HG02981 (cell line): ENCODE measurements around the gene AARS1.
"Not testable (repeated sequence)": the region's sequence is repeated elsewhere in the genome, so short reads cannot be mapped to it uniquely, and the experiment has no call there.

Experiments used
- ATAC-seq: cut with Tn5 transposase; IDR thresholded peaks from one replicate; pipeline ENCODE4 v1.9.1; 2021; ENCODE audit warnings: mild to moderate bottlenecking, moderate library complexity; ENCODE audit not compliant: unreplicated experiment

Gene AARS1

GRCh38 chr16:70276392-70276791, 12.9 kb downstream of the AARS1 start:
- no peak for ATAC-seq

DNA sequence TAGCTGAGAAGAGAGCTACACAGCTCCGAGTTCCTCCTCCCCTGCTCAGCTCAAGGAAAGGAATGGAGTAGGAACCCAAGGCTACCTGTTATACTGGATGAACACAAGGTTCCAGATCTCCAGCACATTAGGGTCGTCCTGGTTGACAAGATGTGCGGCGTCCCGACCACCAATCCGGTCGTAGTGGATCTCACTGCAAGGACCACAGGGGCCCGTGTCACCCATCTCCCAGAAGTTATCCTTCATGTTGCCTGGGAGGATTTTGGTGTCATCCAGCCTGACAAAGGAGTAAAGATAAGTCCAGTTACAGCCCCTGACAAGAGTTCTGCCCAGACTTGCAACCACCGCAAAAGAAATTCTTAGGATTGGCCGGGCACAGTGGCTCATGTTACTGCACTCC, 17.6 kb downstream of the AARS1 start:
- no peak for ATAC-seq

GRCh38 chr16:70270176-70270575, 19.1 kb downstream of the AARS1 start:
- no peak for ATAC-seq

GRCh38 chr16:70269471-70269870, 19.8 kb downstream of the AARS1 start:
- no peak for ATAC-seq

DNA sequence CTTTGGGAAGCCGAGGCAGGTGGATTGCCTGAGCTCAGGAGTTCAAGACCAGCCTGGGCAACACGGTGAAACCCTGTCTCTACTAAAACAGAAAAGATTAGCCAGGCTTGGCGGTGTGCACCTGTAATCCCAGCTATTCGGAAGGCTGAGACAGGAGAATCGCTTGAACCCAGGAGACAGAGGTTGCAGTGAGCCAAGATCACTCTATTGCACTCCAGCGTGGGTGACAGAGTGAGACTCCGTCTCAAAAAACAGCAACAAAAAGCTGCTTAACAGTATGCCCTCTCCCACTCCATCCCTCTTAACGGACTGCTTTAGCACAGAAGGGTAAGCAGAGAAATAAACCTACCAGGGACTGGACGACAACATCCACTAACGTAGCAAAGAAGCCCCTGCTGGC, 21.4 kb downstream of the AARS1 start:
- ATAC-seq, result not testable (repeated sequence)

DNA sequence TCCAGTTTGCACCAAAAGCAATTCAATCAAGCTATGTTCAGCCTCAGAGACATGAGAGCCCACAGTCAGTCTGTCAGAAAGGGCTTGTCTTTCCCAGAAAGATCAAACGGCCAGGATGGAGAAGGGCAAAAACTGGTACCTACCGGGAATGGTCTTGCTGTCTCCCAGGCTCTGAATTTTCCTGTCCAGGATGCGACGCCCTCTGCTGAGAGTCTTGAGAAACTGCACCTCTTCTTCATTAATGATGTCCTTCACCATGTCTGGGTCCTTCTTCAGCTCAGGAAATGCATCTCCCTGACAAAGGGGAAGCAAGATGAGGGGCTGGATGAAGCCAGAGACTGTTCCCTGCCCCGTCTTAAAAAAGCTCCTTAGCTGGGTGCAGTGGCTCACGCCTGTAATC, 21.8 kb downstream of the AARS1 start:
- no peak for ATAC-seq

DNA sequence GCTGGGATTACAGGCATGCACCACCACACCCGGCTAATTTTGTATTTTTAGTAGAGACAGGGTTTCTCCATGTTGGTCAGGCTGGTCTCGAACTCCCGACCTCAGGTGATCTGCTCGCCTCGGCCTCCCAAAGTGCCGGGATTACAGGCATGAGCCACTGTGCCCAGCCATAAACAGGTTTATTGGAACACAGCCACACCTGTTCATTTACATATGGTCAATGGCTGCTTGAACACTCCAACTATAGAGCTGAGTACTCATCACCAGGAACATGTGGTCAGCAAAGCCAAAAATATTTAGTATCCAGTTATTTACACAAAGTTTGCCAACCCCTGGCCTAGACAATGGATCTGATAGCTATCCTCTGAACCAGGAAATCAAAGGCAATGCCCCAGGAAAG, 29.4 kb downstream of the AARS1 start:
- not testable (repeated sequence) for ATAC-seq

DNA sequence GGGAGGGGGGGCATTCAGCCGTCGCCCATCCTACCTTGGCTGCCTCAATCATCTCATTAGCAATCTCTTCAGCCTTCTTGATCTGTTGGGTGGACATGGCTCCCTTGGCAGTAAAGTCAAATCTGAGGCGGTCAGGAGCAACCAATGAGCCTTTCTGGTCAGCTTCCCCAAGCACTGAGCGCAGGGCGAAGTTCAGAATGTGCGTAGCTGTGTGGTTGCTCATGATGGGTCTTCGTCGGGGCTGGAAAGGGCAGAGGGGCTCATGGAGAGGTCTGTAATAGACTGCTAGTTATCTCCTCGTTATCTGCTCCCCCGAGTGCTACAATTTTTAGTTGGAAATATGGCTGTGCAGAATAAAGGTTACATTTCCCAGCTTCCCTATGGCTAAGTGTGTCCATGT, 30.4 kb downstream of the AARS1 start:
- no peak for ATAC-seq

- no peak for ATAC-seq
These were observed 31.2 kb downstream of the AARS1 start for GRCh38 chr16:70258065-70258464.

DNA sequence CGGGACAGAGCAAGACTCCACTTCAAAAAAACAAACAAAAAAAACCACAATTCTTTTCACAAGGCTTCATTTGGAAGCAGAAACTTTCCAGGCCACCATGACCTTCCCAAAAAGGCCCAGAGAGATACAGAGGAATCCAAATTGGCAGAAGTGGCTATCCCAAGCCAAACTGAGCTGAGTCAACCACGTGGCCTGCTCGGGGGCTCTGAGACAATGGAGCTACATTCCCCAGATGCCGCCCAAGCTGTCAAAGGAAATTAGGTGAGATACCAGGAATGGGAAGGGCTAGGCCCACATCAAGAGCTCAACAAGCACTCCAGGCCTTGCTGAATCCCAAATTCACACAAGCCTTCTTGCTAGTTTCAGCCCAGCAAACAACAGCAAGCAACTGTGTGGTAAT, 31.9 kb downstream of the AARS1 start:
- no peak for ATAC-seq

DNA sequence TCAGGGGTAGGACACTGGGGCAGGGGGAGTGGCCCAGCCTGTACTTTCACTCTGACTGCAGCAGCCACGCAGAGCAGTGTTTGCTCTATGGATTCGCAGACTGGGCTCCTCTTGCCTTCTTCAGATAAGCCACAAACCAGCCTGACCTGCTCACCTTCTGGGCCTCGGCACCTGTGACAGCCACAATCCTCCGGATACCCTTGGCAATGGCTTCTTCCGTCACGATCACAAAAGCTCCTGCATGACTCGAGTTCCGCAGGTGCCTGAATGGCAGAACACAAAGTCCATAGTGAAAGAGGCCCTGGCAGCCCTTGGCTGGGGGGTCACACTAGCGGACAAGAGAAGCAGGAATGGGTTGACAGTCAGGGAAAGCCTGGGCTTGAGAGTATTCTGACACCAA, 33.7 kb downstream of the AARS1 start:
- ATAC-seq, result no peak

DNA sequence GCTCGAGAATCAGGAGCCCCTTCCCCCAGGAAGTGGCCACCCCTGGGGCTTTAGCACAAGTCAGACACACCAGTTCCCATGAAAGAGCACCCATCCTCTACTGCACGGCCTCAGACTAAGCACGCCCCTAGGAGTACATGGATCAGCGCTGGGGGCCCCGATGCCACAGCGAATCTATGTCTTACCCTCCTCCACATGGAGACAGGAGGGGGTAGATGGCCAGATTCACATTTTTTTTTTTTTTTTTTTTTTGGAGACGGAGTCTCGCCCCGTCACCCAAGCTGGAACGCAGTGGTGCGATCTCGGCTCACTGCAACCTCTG, 34.4 kb downstream of the AARS1 start:
- no peak for ATAC-seq

- no peak for ATAC-seq
These were observed 34.9 kb downstream of the AARS1 start for GRCh38 chr16:70254180-70254964.

GRCh38 chr16:70253291-70254106, 35.8 kb downstream of the AARS1 start:
- no peak for ATAC-seq

DNA sequence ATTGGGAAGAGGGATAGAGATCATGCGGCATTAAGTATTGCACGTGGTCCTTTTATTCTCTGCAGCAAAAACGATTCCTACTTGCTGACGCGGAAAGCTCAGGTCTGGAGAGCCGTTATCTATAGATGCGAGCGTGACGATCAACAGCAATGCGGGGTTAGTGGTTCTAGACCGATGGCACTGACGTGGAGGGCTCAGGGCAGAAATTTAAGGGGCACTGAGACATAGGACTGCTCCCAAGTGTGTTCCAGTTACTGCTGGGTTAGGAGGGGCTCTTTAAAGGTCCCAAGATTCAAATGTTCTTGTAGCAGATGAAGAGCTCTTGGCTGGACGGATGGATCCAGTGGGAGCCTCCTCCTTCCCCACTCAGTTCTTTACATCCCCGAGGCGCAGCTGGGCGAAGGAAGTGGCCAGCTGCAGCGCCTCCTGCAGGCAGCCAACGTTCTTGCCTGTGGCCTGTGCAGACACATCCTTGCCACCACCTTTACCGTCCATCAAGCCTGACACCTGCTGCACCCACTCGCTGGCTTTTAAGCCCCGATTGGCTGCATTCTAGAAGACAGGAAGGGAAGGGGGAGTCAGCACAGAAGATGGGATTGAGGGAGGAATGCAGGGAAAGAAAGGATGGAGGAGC, 36.8 kb downstream of the AARS1 start:
- no peak for ATAC-seq

DNA sequence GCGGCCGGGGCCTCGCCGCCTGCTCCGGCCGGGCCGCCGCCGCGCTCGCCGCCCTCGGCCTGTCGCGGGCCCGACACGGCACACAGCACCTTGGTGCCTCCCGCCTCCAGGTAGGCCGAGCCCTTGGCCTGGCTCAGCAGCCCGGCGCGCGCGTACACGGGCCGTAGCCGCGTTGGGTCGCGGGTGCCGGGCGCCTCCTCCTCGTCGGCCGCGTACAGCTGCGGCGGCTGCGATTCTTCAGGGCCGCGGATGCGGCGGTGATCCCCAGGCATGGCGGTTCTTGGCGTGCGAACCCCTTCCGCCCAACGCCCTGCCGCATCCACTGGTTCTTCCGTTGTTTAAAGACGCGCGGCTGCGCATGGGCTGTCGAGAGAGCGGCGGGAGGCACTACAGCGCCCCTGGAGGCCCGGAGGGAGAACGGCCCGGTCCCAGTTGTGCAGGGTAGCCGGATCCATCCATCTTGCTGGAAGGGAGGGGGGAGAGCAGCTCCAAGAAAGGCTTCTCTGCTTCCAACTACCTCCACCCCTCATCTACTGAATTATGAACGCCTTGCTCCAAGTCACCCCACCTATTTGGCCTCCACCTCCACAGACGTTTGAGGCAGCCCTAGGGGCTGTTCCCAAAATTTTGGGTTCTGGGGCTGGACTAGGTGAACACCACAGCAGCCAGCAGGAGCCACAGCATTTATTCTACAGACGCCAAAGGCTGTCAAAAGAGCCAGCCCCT, 37.5 kb downstream of the AARS1 start, which contains the start of gene EXOSC6:
TSS of gene EXOSC6 (minus strand) at position 312 of the 726 bp plus-strand sequence. CDS start at position 272, 40 bp downstream.
- peak; percentile 81 for ATAC-seq

DNA sequence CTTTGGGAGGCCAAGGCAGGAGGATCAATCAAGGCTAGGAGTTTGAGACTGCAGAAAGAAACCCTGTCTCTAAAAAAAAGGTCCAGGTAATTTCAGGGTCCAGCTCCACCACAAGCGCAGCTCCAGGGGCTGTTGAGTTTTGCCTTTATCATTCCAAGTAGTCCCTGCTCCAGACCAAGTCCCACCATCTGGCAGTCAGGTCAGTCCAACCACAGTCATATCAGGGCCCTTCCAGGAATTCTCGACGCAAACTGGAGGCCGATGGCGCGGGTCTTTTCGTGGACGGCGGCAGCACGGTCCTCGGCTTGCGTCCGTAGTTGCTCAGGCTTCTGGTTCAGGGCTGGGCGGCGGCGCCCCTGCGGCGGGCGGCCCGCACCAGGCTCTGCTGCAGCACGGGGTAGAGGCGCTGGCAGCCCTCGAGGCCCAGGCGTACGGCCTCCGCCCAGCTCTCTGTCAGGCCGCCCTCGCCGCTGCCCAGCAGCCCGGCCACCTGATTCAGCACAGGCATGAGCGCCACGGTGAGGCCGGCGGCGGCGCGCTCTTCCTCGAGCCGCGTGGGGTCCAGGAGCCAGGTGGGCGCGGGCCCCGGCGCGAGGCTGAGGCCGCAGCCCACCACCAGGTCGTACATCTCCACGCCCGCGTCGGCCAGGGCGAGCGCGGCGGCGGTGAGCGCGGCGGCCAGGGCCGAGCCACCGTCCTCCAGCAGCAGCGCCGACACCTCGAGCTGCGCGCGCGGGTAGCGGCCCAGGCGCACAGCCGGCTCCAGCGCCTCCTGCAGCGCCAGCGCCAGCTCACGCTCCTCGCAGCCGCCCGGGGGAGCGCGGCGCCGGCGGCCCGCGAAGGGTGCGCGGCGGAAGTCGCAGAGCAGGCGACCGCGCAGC, 38.3 kb downstream of the AARS1 start:
- peak; percentile 38 for ATAC-seq

DNA sequence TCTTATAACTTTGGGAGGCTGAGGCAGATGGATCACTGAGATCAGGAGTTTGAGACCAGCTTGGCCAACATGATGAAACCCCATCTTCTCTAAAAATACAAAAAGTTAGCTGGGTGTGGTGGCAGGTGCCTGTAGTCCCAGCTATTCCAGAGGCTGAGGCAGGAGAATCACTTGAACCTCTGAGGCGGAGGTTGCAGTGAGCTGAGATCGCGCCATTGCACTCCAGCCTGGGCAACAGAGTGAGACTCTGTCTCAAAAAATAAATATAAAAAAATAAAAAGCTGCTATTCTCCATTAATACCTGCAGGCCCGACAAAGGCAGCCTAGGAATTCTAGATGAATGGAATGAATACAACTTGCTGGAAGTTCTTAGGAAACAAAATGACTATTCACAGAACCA, 39.6 kb downstream of the AARS1 start:
- ATAC-seq, result not testable (repeated sequence)

GRCh38 chr16:70238773-70239172, 50.5 kb downstream of the AARS1 start:
- not testable (repeated sequence) for ATAC-seq

- ATAC-seq, result not testable (repeated sequence)
These were observed 57.5 kb downstream of the AARS1 start for GRCh38 chr16:70231831-70232230.
